Measurements from ENCODE around the gene VPREB3. TPM values are rescaled to one million over a fixed set of nuclear protein-coding genes. Genes with fewer than 3 reads are reported as not detected.

VPREB3 gene
- polyA plus RNA-seq, 1 of the 3 experiments (the other 2 are of a cell fraction): not detected

DNA sequence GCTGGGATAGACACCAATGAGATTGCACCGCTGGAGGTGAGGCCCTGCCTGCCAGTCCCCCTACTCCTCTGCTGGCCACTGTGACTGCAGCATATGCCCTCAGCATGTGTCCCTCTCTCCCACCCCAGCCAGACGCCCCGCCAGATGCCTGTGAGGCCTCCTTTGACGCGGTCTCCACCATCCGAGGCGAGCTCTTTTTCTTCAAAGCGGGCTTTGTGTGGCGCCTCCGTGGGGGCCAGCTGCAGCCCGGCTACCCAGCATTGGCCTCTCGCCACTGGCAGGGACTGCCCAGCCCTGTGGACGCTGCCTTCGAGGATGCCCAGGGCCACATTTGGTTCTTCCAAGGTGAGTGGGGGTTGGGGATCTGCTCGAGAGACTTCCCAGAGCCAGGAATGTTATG is 26.8 kb upstream of the VPREB3 start:
- Histone ChIP-seq H3K36me3 (replicated peaks in 1 of 2; ENCODE audit: control insufficient read depth in 1 of 2, insufficient read depth in 2 of 2, low read length in 1 of 2) (peaks cover 0 to 3% of the 10 kb centered on the region in 2 experiments), H3K4me3 (ENCODE audit: low read depth in 2 of 2, low read length in 1 of 2) (no peak overlapping the region), H3K4me1 (ENCODE audit: control insufficient read depth in 1 of 2, insufficient read depth in 2 of 2, low read depth in 1 of 2, low read length in 1 of 2) (peaks cover 0 to 19% of the 10 kb centered on the region in 2 experiments; a peak in 1 of 4 replicates), H3K9me3 (no peaks in the 10 kb centered on the region), H4K20me1 (ENCODE audit: insufficient read depth) (no peaks in the 10 kb centered on the region), H3K27me3 (ENCODE audit: insufficient read depth) (no peaks in the 10 kb centered on the region), H2AFZ (ENCODE audit: low read depth) (no peak overlapping the region), H3F3A (replicated peaks; ENCODE audit: insufficient read depth) (peaks cover 6% of the 10 kb centered on the region), H3K4me2 (no peak overlapping the region), H3K9ac (no peak overlapping the region), H3K27ac (ENCODE audit: low read depth in 2 of 2, low read length in 1 of 2) (no peak overlapping the region), H3K79me2 (ENCODE audit: insufficient read depth) (no peaks in the 10 kb centered on the region), H3K9me2 (no peaks in the 10 kb centered on the region)
- TF ChIP-seq CHD2 (IDR thresholded peaks at IDR 0.05; ENCODE audit: low read length, partially characterized antibody): no peak
- ChIA-PET CTCF (interaction anchor here (2.7 kb wide), 1 partner anchor 68 kb away, joined by 10 read pairs; no protein-coding TSS in a partner anchor), POLR2A (no interaction called here)
- peak; percentile 43 for DNase-seq
- WGBS (ENCODE audit: low lambda C conversion rate): 85% methylated on average over 12 of the region's 15 CpGs

DNA sequence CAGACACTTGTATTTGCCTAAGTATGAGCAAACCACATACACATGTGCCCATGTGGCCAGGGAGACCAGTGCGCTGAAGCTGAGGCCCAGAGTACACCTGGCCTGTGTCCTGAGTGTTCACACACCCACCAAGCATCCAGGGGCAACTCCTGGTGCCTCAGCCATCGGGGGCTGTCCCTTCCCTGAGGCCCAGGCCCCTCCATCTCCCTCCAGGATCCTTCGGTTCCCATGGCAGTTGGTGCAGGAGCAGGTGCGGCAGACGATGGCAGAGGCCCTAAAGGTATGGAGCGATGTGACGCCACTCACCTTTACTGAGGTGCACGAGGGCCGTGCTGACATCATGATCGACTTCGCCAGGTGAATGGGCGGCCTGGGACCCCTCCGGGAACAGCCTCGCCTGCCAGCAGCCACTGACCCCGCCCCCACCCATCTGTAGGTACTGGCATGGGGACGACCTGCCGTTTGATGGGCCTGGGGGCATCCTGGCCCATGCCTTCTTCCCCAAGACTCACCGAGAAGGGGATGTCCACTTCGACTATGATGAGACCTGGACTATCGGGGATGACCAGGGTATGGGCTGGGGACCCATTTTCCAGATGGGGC is 26.0 kb upstream of the VPREB3 start:
- Histone ChIP-seq H3K4me2 (no peak overlapping the region), H3K4me1 (ENCODE audit: control insufficient read depth in 1 of 2, insufficient read depth in 2 of 2, low read depth in 1 of 2, low read length in 1 of 2) (peaks cover 0 to 19% of the 10 kb centered on the region in 2 experiments; a peak in 1 of 4 replicates), H3K27ac (ENCODE audit: low read depth in 2 of 2, low read length in 1 of 2) (no peak overlapping the region), H3K4me3 (ENCODE audit: low read depth in 2 of 2, low read length in 1 of 2) (no peak overlapping the region), H3K79me2 (ENCODE audit: insufficient read depth) (no peaks in the 10 kb centered on the region), H3K27me3 (ENCODE audit: insufficient read depth) (no peaks in the 10 kb centered on the region), H3K9me3 (no peaks in the 10 kb centered on the region), H2AFZ (ENCODE audit: low read depth) (no peak overlapping the region), H3K9ac (no peak overlapping the region), H3F3A (replicated peaks; ENCODE audit: insufficient read depth) (peaks cover 13% of the 10 kb centered on the region), H3K36me3 (replicated peaks in 1 of 2; ENCODE audit: control insufficient read depth in 1 of 2, insufficient read depth in 2 of 2, low read length in 1 of 2) (peaks cover 0 to 3% of the 10 kb centered on the region in 2 experiments), H3K9me2 (no peaks in the 10 kb centered on the region), H4K20me1 (ENCODE audit: insufficient read depth) (no peaks in the 10 kb centered on the region)
- ChIA-PET CTCF (interaction anchor here (2.7 kb wide), 1 partner anchor 69 kb away, joined by 10 read pairs; no protein-coding TSS in a partner anchor), POLR2A (no interaction called here)
- 81% methylated on average over 7 of the region's 20 CpGs for WGBS (ENCODE audit: low lambda C conversion rate)
- no peak for TF ChIP-seq RXRA (IDR thresholded peaks at IDR 0.05; ENCODE audit: borderline replicate concordance, low read depth)
- TF ChIP-seq TEAD4 (IDR thresholded peaks at IDR 0.05; ENCODE audit: borderline replicate concordance, insufficient read depth): no peak
- no peak for TF ChIP-seq CHD2 (IDR thresholded peaks at IDR 0.05; ENCODE audit: low read length, partially characterized antibody)
- TF ChIP-seq, protein P1, sequence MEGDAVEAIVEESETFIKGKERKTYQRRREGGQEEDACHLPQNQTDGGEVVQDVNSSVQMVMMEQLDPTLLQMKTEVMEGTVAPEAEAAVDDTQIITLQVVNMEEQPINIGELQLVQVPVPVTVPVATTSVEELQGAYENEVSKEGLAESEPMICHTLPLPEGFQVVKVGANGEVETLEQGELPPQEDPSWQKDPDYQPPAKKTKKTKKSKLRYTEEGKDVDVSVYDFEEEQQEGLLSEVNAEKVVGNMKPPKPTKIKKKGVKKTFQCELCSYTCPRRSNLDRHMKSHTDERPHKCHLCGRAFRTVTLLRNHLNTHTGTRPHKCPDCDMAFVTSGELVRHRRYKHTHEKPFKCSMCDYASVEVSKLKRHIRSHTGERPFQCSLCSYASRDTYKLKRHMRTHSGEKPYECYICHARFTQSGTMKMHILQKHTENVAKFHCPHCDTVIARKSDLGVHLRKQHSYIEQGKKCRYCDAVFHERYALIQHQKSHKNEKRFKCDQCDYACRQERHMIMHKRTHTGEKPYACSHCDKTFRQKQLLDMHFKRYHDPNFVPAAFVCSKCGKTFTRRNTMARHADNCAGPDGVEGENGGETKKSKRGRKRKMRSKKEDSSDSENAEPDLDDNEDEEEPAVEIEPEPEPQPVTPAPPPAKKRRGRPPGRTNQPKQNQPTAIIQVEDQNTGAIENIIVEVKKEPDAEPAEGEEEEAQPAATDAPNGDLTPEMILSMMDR (IDR thresholded peaks at IDR 0.05): no peak
- TF ChIP-seq, protein P2, sequence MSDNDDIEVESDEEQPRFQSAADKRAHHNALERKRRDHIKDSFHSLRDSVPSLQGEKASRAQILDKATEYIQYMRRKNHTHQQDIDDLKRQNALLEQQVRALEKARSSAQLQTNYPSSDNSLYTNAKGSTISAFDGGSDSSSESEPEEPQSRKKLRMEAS (IDR thresholded peaks at IDR 0.05; ENCODE audit: low read depth): no peak
- no peak for TF ChIP-seq ELF1 (IDR thresholded peaks at IDR 0.05)
- no peak for TF ChIP-seq EZH2phosphoT487 (IDR thresholded peaks at IDR 0.05; ENCODE audit: borderline replicate concordance, low read depth)
- no peak for TF ChIP-seq RFX5 (IDR thresholded peaks at IDR 0.05; ENCODE audit: low read length)
- TF ChIP-seq FOXJ3 (CRISPR knock-in tag; IDR thresholded peaks at IDR 0.05): no peak
- no peak for TF ChIP-seq TAF1 (IDR thresholded peaks at IDR 0.05; ENCODE audit: borderline replicate concordance, low read depth, low read length)
- TF ChIP-seq, protein P3, sequence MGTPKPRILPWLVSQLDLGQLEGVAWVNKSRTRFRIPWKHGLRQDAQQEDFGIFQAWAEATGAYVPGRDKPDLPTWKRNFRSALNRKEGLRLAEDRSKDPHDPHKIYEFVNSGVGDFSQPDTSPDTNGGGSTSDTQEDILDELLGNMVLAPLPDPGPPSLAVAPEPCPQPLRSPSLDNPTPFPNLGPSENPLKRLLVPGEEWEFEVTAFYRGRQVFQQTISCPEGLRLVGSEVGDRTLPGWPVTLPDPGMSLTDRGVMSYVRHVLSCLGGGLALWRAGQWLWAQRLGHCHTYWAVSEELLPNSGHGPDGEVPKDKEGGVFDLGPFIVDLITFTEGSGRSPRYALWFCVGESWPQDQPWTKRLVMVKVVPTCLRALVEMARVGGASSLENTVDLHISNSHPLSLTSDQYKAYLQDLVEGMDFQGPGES (IDR thresholded peaks at IDR 0.05; ENCODE audit: low read depth, low read length): no peak
- TF ChIP-seq GATA2 (CRISPR knock-in tag; IDR thresholded peaks at IDR 0.05): no peak
- TF ChIP-seq, protein P4, sequence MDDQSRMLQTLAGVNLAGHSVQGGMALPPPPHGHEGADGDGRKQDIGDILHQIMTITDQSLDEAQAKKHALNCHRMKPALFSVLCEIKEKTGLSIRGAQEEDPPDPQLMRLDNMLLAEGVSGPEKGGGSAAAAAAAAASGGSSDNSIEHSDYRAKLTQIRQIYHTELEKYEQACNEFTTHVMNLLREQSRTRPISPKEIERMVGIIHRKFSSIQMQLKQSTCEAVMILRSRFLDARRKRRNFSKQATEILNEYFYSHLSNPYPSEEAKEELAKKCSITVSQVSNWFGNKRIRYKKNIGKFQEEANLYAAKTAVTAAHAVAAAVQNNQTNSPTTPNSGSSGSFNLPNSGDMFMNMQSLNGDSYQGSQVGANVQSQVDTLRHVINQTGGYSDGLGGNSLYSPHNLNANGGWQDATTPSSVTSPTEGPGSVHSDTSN (IDR thresholded peaks at IDR 0.05): no peak
- TF ChIP-seq, protein P5, sequence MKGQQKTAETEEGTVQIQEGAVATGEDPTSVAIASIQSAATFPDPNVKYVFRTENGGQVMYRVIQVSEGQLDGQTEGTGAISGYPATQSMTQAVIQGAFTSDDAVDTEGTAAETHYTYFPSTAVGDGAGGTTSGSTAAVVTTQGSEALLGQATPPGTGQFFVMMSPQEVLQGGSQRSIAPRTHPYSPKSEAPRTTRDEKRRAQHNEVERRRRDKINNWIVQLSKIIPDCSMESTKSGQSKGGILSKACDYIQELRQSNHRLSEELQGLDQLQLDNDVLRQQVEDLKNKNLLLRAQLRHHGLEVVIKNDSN (IDR thresholded peaks at IDR 0.05; ENCODE audit: borderline replicate concordance, low read depth): no peak
- no peak for TF ChIP-seq FOSL2 (IDR thresholded peaks at IDR 0.05; ENCODE audit: borderline replicate concordance, low read depth)
- no peak for TF ChIP-seq TCF12 (IDR thresholded peaks at IDR 0.05)
- no peak for TF ChIP-seq JUND (IDR thresholded peaks at IDR 0.05)
- TF ChIP-seq, protein P6, sequence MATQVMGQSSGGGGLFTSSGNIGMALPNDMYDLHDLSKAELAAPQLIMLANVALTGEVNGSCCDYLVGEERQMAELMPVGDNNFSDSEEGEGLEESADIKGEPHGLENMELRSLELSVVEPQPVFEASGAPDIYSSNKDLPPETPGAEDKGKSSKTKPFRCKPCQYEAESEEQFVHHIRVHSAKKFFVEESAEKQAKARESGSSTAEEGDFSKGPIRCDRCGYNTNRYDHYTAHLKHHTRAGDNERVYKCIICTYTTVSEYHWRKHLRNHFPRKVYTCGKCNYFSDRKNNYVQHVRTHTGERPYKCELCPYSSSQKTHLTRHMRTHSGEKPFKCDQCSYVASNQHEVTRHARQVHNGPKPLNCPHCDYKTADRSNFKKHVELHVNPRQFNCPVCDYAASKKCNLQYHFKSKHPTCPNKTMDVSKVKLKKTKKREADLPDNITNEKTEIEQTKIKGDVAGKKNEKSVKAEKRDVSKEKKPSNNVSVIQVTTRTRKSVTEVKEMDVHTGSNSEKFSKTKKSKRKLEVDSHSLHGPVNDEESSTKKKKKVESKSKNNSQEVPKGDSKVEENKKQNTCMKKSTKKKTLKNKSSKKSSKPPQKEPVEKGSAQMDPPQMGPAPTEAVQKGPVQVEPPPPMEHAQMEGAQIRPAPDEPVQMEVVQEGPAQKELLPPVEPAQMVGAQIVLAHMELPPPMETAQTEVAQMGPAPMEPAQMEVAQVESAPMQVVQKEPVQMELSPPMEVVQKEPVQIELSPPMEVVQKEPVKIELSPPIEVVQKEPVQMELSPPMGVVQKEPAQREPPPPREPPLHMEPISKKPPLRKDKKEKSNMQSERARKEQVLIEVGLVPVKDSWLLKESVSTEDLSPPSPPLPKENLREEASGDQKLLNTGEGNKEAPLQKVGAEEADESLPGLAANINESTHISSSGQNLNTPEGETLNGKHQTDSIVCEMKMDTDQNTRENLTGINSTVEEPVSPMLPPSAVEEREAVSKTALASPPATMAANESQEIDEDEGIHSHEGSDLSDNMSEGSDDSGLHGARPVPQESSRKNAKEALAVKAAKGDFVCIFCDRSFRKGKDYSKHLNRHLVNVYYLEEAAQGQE (IDR thresholded peaks at IDR 0.05; ENCODE audit: low read depth, low read length): no peak
- no peak for DNase-seq
